Left ventricle myocardium superior (tissue), 1 donor: ENCODE data around the gene NEK7. TPM values are rescaled to one million over a fixed set of nuclear protein-coding genes. Genes with fewer than 3 reads are reported as not detected.
"Not testable (repeated sequence)": the region's sequence is repeated elsewhere in the genome, so short reads cannot be mapped to it uniquely, and the experiment has no call there.

ENCODE experiments used
- ATAC-seq: fragments of 200-7000 bp; cut with Tn5 transposase; one replicate; pipeline ENCODE4 v1.9.1; 2020; ENCODE audit warnings: mild to moderate bottlenecking, moderate library complexity
- DNase-seq: peaks from one replicate; pipeline ENCODE4 v3.0.0-alpha.2; 2020
- intact Hi-C: fragments of 100-400 bp; cut with micrococcal nuclease; formaldehyde crosslinking; loops from one replicate; pipeline ENCODE4 v1.11.0; 2022
- total RNA-seq: library from RNA; stranded (reverse); fragmentation: NEBNext Ultra II Directional; extraction: Animal tissue kit (Norgen Biotek cat#: 25700); gene quantifications from one replicate; pipeline ENCODE4 v1.2.1, GENCODE V29; 2021
- donor health status: DM: no; HTN: yes; CAD: no; lungs with severe emphysema.

The NEK7 gene
- total RNA-seq, 1 donor from 2014 or later: 215 TPM

DNA sequence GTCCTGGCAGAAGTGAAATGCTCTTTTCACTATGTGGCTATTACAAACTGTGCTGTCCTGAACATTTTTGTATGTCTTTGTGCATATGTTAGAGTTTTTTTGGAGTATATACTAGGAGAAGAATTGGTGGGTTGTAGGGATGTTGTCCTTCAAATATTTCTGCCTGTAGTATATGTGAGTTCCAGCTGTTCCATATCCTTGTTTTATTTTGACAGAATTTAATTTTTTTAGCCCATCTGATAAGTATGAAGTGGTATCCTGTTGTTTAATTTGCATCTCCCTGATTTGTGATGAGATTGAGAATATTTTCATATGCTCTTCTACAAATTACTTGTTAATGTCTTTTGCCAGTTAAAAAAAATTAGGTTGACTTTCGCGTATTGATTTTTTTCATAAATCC lies 34.3 kb downstream of the NEK7 start:
- no peak for ATAC-seq
- no peak for DNase-seq
- intact Hi-C loops: no loop called here

DNA sequence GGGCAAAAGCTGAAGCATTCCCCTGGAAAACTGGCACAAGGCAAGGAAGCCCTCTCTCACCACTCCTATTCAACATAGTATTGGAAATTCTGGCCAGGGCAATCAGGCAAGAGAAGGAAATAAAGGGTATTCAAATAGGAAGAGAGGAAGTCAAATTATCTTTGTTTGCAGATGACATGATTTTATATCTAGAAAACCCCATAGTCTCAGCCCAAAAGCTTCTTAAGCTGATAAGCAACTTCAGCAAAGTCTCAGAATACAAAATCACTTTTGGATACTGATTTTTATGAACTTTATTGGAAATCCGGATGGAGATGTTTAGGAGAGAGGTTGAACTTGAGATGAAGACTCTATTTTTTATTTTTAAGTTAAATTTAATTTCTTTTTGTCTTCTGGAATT lies 37.1 kb downstream of the NEK7 start:
- ATAC-seq, intact Hi-C loops, DNase-seq: not testable (repeated sequence)

DNA sequence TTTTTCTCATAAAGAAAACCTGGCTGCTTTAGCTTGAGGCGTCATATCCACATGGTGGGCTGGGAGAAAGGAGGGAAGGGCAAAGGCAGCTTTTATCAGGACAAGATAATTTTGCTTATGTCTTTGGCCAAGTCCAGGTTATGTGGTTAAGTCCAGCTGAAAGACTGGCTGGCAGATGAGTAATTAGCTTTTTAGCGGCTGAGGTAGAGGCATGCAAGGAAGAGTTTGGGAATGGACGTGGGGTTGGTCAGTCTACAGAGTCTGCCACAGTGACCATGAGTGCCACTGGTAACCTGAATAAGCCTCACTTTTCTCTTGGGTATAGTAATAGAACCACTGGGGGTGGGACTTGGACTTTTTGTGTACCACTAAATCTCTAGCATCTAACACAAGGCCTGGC lies 39.8 kb downstream of the NEK7 start:
- ATAC-seq (no peak), DNase-seq (no peak)
- intact Hi-C loops: no loop called here

DNA sequence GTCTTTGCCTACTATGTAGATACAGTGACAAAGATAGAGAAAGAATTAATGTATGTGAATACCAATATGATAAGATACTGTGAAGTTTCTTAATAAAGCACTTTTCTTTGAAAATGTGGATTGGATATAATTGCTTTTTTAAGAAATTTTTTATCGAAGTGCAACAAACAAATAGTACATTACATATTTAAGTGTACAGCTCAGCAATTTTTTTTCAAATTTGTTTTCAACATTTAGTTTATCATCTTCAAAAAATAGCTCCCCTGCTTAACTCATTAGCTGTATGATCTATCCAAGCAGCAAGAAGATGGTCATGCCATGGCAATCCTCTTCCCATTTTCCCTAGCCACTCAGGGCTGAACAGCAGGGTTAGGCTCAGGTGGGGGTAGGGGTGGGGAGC lies 40.5 kb downstream of the NEK7 start:
- ATAC-seq: no peak
- no peak for DNase-seq
- intact Hi-C loops: no loop called here

DNA sequence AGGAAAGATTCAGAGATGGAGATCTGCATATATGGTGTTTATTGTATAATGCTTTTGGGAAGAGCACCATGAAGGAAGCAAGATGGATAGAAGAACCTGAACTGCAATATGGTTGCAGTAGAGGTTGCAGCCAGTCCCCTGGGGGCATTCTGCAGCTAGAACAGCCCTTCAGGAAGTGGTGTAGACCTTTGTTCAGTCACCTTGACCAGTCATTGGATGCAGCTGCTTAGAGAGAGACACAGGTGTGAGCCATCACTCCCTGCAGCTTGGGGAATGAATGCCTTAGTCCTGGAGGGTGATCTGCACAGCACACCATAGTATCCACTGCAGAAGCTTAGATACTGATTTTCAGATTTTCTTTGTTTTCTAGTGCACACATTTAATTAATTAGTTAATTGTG lies 42.3 kb downstream of the NEK7 start:
- intact Hi-C loops: no loop called here
- ATAC-seq: peak; percentile 17
- no peak for DNase-seq

DNA sequence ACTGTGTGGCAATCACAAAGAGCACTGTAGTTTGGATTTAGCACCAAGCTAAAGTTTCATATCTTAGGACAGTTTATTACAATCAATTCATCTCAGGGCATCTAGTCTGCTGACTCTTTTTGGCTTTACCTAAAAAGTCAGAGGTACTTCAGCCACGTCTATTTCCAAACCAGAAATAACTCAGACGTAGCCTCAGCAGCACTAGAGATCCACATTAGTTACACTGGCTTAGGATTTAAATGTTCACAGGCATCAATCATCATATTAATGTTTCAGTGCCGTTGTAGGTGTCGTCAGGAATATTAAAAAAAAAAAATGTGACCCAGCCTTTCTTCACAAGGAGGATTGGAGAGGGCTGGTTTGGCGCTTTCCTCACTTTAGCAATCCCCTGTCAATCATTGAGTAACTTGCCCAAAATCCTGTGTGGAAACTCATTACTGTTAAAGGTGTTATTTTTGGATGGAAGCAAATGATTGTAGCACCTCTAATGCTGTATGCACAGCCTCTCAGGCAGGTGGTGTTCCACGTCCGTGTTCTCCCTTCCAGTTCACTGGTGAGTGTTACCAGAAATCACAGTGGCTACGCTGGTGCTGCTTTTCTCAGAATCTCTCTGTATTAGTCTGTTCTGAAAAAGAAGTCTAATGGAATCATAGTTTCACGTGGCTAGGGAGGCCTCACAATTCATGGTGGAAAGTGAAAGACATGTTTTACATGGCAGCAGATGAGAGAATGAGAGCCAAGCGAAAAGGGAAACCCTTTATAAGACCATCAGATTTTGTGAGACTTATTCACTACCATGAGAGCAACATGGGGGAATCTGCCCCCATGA lies 45.4 kb downstream of the NEK7 start:
- ATAC-seq (peak; percentile 50), DNase-seq (no peak)
- intact Hi-C loops: no loop called here

DNA sequence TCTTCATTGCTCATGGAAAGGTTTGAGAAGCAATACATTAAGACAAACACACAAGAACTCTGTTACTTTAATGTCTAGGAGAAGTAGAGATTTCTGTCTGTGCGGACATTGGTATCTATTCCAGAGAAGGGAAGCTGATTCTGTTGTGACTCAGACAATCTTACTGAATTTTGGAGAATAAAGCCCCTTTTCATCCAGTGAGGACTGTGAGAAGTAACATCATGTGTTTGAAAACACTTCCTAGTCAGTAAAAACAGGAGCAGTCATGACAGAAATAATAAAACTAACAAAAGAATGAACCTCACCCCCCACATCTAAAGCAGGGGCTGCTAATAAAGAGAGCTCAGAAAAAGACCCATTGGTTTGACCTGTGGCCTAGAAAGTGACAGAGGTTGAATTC lies 46.6 kb downstream of the NEK7 start:
- intact Hi-C loops: no loop called here
- DNase-seq (no peak), ATAC-seq (no peak)

DNA sequence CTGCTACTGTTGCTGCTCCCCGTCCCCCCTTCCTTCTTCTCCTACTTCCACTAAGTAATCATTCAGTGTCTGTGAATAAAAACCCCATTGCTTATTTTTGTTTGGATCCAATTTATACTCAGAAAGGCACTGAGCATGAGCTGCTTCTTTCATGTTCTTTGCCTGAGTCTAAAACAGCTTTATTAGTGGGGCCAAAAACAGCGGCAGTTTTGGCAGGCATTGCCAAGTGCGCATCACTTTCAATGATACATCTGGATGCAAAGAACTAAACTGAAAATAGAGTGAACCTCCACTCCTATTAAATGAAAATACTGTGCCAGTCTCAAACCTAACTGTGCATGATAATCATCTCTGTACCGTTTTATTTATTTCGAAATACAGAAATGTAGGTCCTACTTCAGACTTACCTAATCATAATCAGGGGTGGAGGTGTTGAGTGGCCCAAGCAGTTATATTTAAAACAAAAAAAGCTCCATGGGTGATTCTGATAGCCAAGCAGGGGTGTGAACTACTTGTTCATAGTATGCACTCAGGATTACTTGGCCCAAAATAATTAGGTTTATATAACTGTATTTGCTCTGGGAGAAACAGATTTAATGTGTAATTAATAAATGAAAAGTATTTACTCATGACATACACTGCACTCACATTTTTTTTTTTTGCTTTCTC lies 48.4 kb downstream of the NEK7 start:
- DNase-seq (peak; percentile 59), ATAC-seq (peak; percentile 82)
- intact Hi-C loops: no loop called here

DNA sequence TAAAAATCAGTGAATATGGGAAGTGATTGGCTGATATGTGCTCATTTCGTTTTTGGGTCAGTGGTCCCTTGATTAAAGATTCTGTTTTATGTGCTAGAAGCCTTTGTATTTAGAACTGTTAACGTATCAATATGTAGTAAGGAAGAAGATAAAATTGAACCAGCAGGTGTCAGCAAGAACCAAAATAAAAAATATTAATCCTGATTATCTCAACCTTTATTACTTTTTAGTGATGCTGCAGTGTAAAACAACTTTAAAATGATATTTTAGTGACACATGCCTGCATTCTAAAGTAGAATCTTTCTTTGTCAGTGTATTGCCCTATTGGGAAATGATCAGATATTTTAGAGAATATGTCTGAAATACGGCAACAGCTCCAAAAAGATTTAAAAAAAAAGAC lies 49.5 kb downstream of the NEK7 start:
- DNase-seq (no peak), ATAC-seq (no peak)
- intact Hi-C loops: no loop called here

DNA sequence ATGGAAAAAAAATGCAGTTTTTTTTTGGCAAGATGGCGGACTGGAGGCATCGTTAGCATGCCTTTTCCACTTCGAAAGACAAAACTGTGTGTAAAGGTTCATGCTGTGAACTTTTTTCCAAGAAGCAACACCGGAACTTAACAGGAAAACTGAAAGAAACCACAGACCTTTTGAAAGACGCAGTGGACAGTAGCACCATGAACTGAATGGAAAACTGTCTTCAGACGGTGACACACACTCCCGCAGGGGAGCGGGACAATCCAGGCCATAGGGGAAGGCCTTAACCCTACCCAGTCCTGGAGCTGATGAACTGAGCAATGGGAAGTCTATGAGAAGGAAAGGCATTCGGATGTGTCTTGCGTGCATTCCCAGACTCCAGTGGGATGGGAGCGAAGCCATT lies 54.9 kb downstream of the NEK7 start:
- DNase-seq: no peak
- intact Hi-C loops: no loop called here
- no peak for ATAC-seq

DNA sequence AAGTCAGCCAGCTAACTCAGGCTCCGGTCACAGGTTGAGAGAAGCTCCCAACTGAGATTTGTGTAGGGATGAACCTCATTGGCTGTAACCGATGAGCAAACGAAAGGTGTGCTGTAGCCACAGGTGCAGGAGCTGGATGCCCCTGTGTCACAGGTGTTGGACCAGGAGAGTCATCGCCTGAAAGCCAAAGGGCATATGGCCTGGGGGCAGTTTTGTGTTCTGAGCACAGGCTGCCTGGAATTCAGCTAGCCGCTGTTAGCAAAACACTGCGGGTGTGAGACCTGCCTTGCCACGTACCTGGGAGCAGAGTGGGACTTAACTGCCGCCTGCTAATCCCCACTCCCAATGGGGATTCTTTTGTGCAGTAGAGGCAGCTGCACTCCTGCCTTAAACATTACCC lies 55.3 kb downstream of the NEK7 start:
- intact Hi-C loops: no loop called here
- peak; percentile 23 for DNase-seq
- ATAC-seq: no peak

DNA sequence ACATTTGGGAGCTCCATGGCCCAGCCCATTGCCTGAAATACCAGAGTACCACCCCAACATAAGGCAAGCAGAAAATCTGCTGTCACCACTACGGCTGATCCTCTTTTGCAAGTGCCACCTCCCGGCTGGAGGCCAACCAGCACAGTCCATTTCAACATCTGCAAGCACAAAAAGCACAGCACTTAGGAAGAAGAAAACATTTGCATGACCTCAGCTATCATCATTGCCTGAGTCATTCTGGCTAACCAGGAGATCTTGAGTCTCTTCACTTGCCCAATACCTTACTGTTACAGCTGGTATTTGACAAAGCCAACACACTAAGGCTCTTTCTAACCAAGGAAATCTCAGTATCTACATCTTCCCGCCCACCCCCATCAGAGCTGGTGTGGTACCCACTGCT lies 55.9 kb downstream of the NEK7 start:
- DNase-seq (no peak), ATAC-seq (peak; percentile 41)
- intact Hi-C loops: no loop called here

DNA sequence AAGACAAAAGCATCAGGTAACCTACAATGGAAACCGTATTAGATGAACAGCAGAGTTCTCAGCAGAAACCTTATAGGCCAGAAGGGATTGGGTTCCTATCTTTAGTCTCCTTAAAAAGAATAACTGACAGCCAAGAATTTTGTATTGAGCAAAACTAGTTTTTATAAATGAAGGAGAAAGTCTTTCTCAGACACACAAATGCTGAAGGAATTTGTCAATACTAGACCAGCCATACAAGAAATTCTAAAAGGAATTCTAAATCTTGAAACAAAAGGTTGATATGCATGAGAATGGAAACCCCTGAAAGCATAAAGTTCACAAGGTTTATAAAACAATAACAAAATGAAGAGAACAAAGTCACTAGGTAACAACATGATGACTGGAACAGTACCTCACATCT lies 58.1 kb downstream of the NEK7 start:
- ATAC-seq: no peak
- DNase-seq: no peak
- intact Hi-C loops: no loop called here

DNA sequence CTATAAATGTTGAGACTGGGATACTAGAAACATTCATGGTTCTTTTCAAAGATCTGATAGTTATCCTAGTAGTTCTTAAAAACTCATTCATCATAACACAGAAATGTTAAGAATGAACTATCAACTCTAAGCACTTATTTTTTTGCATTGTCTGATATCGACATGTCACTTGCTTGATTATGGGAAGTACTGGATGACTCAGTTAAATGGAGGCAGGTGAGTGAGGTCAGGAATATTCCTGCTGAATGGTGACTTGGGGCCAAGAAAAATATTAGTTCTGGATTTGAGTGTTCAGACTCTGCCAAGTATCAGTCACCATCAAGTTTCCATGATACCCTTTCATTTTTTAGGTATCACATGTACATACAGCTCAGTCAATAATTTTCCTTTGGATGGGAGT lies 63.6 kb downstream of the NEK7 start:
- DNase-seq: no peak
- peak; percentile 67 for ATAC-seq
- intact Hi-C loops: no loop called here

DNA sequence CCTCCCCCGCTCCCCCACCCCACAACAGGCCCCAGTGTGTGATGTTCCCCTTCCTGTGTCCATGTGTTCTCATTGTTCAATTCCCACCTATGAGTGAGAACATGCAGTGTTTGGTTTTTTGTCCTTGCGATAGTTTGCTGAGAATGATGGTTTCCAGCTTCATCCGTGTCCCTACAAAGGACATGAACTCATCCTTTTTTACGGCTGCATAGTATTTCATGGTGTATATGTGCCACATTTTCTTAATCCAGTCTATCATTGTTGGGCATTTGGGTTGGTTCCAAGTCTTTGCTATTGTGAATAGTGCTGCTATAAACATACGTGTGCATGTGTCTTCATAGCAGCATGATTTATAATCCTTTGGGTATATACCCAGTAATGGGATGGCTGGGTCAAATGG lies 70.2 kb downstream of the NEK7 start:
- ATAC-seq, intact Hi-C loops, DNase-seq: not testable (repeated sequence)

DNA sequence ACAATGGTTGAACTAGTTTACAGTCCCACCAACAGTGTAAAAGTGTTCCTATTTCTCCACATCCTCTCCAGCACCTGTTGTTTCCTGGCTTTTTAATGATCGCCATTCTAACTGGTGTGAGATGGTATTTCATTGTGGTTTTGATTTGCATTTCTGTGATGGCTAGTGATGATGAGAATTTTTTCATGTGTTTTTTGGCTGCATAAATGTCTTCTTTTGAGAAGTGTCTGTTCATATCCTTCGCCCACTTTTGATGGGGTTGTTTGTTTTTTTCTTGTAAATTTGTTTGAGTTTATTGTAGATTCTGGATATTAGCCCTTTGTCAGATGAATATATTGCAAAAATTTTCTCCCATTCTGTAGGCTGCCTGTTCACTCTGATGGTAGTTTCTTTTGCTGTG lies 70.7 kb downstream of the NEK7 start:
- intact Hi-C loops, DNase-seq, ATAC-seq: not testable (repeated sequence)

DNA sequence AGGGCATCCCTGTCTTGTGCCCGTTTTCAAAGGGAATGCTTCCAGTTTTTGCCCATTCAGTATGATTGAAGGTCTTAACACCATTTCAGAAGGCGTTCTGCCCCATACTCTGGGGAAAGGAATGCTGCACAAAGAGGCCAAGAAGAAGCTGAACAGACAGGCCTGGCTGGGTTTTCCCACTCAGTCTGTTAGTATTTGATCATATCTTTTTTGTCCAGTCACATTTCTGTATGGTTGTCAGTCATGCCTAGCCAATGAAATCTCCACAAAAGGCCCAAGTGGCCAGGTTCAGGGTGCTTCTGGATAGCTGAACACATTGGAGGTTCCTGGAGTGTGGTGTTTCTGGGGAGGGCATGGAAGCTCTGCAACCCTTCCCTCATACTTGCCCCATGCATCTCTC lies 72.1 kb downstream of the NEK7 start:
- intact Hi-C loops: no loop called here
- ATAC-seq: peak; percentile 24

DNA sequence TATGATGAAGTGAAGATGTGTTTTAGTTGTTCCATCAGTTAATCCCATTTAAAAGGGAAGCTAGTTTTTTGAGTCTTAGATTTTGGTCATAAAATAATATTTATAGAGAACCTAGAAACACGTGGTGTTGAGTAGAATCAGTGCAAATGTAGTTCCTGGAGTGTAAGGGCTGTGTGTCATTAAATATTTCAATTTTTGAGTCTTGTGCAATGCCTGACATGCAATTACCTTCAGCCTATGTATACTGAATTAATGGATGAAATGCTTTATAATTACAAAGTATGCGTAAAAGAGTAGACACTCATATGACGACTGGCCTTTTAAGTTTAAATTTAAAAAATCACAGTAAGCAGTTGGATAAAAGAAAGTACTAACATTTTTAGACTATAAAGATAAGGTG lies 75.0 kb downstream of the NEK7 start:
- intact Hi-C loops: no loop called here
- no peak for DNase-seq
- ATAC-seq: no peak

More for the DNA sequence above, 72.1 kb downstream of the NEK7 start:
- DNase-seq: no peak

DNA sequence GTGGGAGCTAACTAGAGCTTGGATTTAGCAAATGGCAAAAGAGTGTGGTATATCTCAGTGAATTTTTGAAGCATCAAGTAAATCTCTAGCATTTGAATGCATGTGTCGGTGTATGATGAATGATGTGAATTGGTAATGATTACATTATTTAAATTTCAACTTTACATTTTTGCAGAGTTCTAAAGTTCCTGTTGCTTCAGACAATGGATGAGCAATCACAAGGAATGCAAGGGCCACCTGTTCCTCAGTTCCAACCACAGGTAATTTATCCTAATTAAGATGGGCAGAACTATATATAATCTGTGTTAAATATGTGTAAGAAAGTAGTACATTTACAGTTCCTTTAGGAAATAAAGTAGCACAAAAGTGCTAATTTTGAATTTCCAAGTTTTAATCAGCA lies 75.6 kb downstream of the NEK7 start:
- no peak for ATAC-seq
- intact Hi-C loops: no loop called here

DNA sequence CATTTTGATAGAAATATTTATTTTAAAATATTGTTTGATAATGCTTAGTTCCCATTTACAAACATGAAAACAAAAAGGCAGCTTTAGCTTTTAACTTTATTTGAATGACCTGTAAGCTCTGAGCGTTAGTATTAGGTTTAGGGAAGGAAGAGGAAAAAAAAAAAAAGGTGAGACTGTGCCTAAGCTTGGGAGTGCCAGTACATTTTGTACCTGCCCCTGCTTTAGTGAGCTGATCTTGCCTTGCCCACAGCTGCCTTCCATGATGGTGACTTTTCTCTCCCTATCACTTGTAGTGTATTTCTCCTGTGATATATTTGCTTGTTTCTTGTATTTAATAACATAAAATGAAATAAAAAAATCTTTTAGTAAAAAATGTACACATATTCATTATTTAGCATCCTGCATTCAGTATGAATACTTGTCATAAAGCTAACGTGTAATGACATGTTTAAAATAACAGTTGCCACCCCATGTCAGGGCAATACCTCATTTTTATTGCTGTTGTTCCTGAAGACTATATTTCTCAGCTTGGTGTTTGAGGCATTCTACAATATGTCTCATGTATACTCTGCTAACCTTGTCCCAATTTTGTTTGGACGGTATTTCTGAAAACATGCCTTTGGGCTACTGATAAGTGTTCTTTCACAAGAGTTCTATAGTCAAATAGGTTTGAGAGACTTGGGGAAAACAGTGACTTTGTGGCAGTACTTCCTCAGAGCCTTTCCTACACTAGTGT lies 76.3 kb downstream of the NEK7 start:
- DNase-seq (no peak), ATAC-seq (peak; percentile 36)
- intact Hi-C loops: no loop called here

More for the DNA sequence above, 75.6 kb downstream of the NEK7 start:
- no peak for DNase-seq
